H1 (cell line): Measurements from ENCODE around the gene CAMTA2. TPM values are rescaled to one million over a fixed set of nuclear protein-coding genes. Genes with fewer than 3 reads are reported as not detected.
A peak's percentile ranks its signal among the peaks of the same experiment; 100 is the strongest.

Experiments used
- BCL11A ChIP-seq, 2 experiments: IDR thresholded peaks; one replicate each; pipeline ENCODE4 v1.6.1; 2011; ENCODE audit warnings: low read depth in 2 of 2, low read length in 2 of 2, mild to moderate bottlenecking in 2 of 2
- BRCA1 ChIP-seq: IDR thresholded peaks from 2 replicates; pipeline ENCODE4 v1.6.1; 2012; ENCODE audit warnings: low read depth, low read length, improper control_type of control experiment
- HDAC2 ChIP-seq, 2 experiments: fragments of 300-600 bp in 1 of 2; sonication (generic) in 1 of 2; IDR thresholded peaks; 2 replicates each; pipeline ENCODE4 v1.6.1; 2011 to 2012; ENCODE audit warnings: low read depth in 2 of 2, low read length in 2 of 2, mild to moderate bottlenecking in 2 of 2, moderate library complexity in 2 of 2, borderline replicate concordance in 1 of 2, inconsistent platforms in 1 of 2
- KDM1A ChIP-seq: fragments of 200-600, 300-600 bp; sonication (generic); IDR thresholded peaks from 2 replicates; pipeline ENCODE4 v1.7.1; 2016; ENCODE audit warnings: mild to moderate bottlenecking, low read length, borderline replicate concordance
- MAFK ChIP-seq: IDR thresholded peaks from 2 replicates; pipeline ENCODE4 v1.6.1; 2012; ENCODE audit warnings: low read depth, mild to moderate bottlenecking, improper control_type of control experiment, low read length
- PHF8 ChIP-seq: fragments of 200-600 bp; sonication (generic); conservative IDR thresholded peaks from 2 replicates; pipeline ENCODE4 v1.7.1; 2012; ENCODE audit warnings: low read depth, mild to moderate bottlenecking, inconsistent platforms, low read length, moderate library complexity
- POU5F1 ChIP-seq: IDR thresholded peaks from 2 replicates; pipeline ENCODE4 v1.6.1; 2011; ENCODE audit warnings: low read depth, mild to moderate bottlenecking, low read length, moderate library complexity
- RBBP5 ChIP-seq: IDR thresholded peaks from 2 replicates; pipeline ENCODE4 v1.7.1; 2012; ENCODE audit warnings: low read depth, mild to moderate bottlenecking, inconsistent platforms, low read length, moderate library complexity, borderline replicate concordance
- RFX5 ChIP-seq: IDR thresholded peaks from 2 replicates; pipeline ENCODE4 v1.6.1; 2011; ENCODE audit warnings: low read depth, low read length, improper control_type of control experiment, borderline replicate concordance
- SIN3A ChIP-seq, 2 experiments: IDR thresholded peaks in 1 of 2; conservative IDR thresholded peaks in 1 of 2; 2 replicates each; pipeline ENCODE4 v1.6.1; 2011 to 2012; ENCODE audit warnings: low read length in 2 of 2, improper control_type of control experiment in 1 of 2, low read depth in 1 of 2, mild to moderate bottlenecking in 1 of 2
- SP1 ChIP-seq: IDR thresholded peaks from 2 replicates; pipeline ENCODE4 v1.6.1; 2011; ENCODE audit warnings: low read depth, low read length
- TBP ChIP-seq: IDR thresholded peaks from 2 replicates; pipeline ENCODE4 v1.6.1; 2011; ENCODE audit warnings: low read depth, low read length, improper control_type of control experiment
- YY1 ChIP-seq: IDR thresholded peaks from 2 replicates; pipeline ENCODE4 v1.6.1; 2011; ENCODE audit warnings: low read depth, mild to moderate bottlenecking, low read length
- polyA plus RNA-seq, 7 experiments: library from polyadenylated mRNA; depleted of rRNA in 3 of 7; stranded (reverse) in 5 of 7; unstranded in 2 of 7; fragments of >200 nt in 5 of 7; fragments of 200-250 nt in 2 of 7; gene quantifications; 1 replicate in 5 of 7; 2 replicates in 1 of 7; 4 replicates in 1 of 7; pipeline versions ENCODE4 v1.2.1 to v1.2.3, GENCODE V29; 2011 to 2013; ENCODE audit warnings: missing spikeins in 2 of 7, mixed read lengths in 2 of 7
- total RNA-seq: library from RNA; stranded (reverse); fragmentation: NEBNext Ultra II Directional; extraction: Animal tissue kit (Norgen Biotek cat#: 25700); gene quantifications from 2 replicates; pipeline ENCODE4 v1.2.1, GENCODE V29; 2021
- TF ChIP-seq, protein P1 (sequence below): IDR thresholded peaks from 2 replicates; pipeline ENCODE4 v1.6.1; 2012; ENCODE audit warnings: inconsistent platforms
- TF ChIP-seq, protein P2 (sequence below): IDR thresholded peaks from 2 replicates; pipeline ENCODE4 v1.6.1; 2012; ENCODE audit warnings: inconsistent platforms
- TF ChIP-seq, protein P3 (sequence below): IDR thresholded peaks from 2 replicates; pipeline ENCODE4 v1.6.1; 2012; ENCODE audit warnings: low read length, inconsistent platforms
- TF ChIP-seq, protein P4 (sequence below), 3 experiments: IDR thresholded peaks; 1 replicate in 2 of 3; 2 replicates in 1 of 3; pipeline versions ENCODE4 v1.5.1 to v1.6.1; 2011; ENCODE audit warnings: low read length in 3 of 3, mild to moderate bottlenecking in 3 of 3, inconsistent platforms in 2 of 3, low read depth in 1 of 3, moderate library complexity in 1 of 3; ENCODE audit not compliant: insufficient read depth in 1 of 3; ENCODE audit errors: control extremely low read depth in 1 of 3

CAMTA2 gene
- total and polyA plus RNA-seq, 2 of the 8 experiments (the other 6 are each of a cell fraction or from before 2014, with no cell fraction given) = 5.5 to 12.0 TPM

DNA sequence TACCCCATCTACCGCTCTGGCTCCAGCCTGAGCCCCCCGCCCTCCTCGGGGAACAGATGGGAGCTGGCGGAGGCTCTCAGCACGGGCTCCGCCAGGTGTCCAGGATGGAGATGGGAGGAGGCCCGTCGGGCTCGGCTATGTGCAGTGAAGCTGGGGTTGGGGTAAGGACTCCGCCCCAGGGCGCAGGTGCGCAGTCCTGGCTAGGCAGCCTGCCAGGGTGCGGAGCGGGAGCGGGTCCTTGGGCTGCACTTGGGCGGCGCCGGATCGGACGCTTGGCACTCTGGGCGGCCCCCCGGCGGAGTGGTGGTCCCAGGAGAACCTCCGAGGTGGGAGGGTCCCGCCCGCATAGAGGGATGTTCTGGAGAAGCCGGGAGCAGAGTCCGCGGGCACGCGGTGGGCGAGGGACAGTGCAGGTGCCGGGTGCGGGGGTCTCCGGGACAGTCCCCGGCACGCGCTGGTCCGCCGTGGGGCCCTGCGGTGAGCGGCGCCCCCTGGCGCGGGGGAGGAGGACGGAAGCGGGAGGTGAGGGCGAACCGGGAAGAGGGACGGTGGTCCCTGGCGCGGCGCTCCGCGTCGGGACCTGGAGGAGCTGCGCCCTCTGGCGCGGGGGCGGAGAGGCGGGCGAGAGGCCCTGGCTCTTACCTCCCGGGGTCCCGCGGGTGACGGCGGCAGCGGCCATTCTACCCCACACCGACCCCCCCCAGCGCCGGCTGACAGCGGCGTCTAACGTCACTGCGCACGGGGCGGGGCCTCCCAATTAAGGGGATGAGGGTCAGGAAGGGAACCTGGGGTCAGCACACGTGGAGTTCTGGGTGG lies at the start of gene CAMTA2 (continued):
- TF ChIP-seq KDM1A (peak; percentile 41; the same call in 1 of the 2 replicates), BRCA1 (no peak), RFX5 (no peak), HDAC2 (IDR thresholded peaks at IDR 0.05; ENCODE audit: borderline replicate concordance in 1 of 2, low read depth in 2 of 2, low read length in 2 of 2) (peak in 1 of 2 experiments; percentile 93; a peak in 1 of 4 replicates), RBBP5 (0 out of 2 replicates have a peak, but pooled peaks have one; percentile 19), BCL11A (IDR thresholded peaks at IDR 0.05; ENCODE audit: low read depth in 2 of 2, low read length in 2 of 2) (no peak), SP1 (no peak; the same call in 1 of the 2 replicates), YY1 (peak; percentile 75), MAFK (no peak), POU5F1 (no peak), SIN3A (conservative IDR thresholded peaks at IDR 0.05 in 1 of 2, IDR thresholded peaks at IDR 0.05 in 1 of 2; ENCODE audit: low read depth in 1 of 2, low read length in 2 of 2) (peak in 1 of 2 experiments; percentile 22; a peak in 2 of 4 replicates), PHF8 (peak; percentile 63; the same call in 1 of the 2 replicates), TBP (no peak; the same call in 1 of the 2 replicates)
- TF ChIP-seq, protein P1, sequence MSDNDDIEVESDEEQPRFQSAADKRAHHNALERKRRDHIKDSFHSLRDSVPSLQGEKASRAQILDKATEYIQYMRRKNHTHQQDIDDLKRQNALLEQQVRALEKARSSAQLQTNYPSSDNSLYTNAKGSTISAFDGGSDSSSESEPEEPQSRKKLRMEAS = 0 out of 2 replicates have a peak, but pooled peaks have one; percentile 68
- TF ChIP-seq, protein P2, sequence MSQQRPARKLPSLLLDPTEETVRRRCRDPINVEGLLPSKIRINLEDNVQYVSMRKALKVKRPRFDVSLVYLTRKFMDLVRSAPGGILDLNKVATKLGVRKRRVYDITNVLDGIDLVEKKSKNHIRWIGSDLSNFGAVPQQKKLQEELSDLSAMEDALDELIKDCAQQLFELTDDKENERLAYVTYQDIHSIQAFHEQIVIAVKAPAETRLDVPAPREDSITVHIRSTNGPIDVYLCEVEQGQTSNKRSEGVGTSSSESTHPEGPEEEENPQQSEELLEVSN = no peak; the same call in 1 of the 2 replicates
- TF ChIP-seq, protein P3, sequence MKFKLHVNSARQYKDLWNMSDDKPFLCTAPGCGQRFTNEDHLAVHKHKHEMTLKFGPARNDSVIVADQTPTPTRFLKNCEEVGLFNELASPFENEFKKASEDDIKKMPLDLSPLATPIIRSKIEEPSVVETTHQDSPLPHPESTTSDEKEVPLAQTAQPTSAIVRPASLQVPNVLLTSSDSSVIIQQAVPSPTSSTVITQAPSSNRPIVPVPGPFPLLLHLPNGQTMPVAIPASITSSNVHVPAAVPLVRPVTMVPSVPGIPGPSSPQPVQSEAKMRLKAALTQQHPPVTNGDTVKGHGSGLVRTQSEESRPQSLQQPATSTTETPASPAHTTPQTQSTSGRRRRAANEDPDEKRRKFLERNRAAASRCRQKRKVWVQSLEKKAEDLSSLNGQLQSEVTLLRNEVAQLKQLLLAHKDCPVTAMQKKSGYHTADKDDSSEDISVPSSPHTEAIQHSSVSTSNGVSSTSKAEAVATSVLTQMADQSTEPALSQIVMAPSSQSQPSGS = 0 out of 2 replicates have a peak, but pooled peaks have one; percentile 20
- TF ChIP-seq, protein P4, sequence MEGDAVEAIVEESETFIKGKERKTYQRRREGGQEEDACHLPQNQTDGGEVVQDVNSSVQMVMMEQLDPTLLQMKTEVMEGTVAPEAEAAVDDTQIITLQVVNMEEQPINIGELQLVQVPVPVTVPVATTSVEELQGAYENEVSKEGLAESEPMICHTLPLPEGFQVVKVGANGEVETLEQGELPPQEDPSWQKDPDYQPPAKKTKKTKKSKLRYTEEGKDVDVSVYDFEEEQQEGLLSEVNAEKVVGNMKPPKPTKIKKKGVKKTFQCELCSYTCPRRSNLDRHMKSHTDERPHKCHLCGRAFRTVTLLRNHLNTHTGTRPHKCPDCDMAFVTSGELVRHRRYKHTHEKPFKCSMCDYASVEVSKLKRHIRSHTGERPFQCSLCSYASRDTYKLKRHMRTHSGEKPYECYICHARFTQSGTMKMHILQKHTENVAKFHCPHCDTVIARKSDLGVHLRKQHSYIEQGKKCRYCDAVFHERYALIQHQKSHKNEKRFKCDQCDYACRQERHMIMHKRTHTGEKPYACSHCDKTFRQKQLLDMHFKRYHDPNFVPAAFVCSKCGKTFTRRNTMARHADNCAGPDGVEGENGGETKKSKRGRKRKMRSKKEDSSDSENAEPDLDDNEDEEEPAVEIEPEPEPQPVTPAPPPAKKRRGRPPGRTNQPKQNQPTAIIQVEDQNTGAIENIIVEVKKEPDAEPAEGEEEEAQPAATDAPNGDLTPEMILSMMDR (IDR thresholded peaks at IDR 0.05; ENCODE audit: control extremely low read depth in 1 of 3, insufficient read depth in 1 of 3, low read depth in 1 of 3, low read length in 3 of 3) = peak; percentile 40 to 52 (median 47)
